SK-N-SH (cell line): Measurements from ENCODE around the gene SLC5A2.

Source experiments
- FOXM1 ChIP-seq: IDR thresholded peaks from 2 replicates; pipeline ENCODE4 v1.4.0; 2012; ENCODE audit warnings: low read depth, mild to moderate bottlenecking
- POLR2AphosphoS5 ChIP-seq: IDR thresholded peaks from 2 replicates; pipeline ENCODE4 v1.6.1; 2012; ENCODE audit warnings: low read depth, low read length
- RAD21 ChIP-seq: IDR thresholded peaks from 2 replicates; pipeline ENCODE4 v1.6.1; 2012; ENCODE audit warnings: mild to moderate bottlenecking, low read length
- RCOR1 ChIP-seq: fragments of 150-350 bp; IDR thresholded peaks from 2 replicates; pipeline ENCODE4 v1.6.1; 2017; ENCODE audit warnings: antibody characterized with exemption, low read length
- RXRA ChIP-seq: IDR thresholded peaks from 2 replicates; pipeline ENCODE4 v1.4.0; 2012; ENCODE audit warnings: low read depth, mild to moderate bottlenecking, borderline replicate concordance
- TF ChIP-seq, protein P1 (sequence below): IDR thresholded peaks from 2 replicates; pipeline ENCODE4 v1.4.0; 2012; ENCODE audit warnings: low read depth
- TF ChIP-seq, protein P2 (sequence below): fragments of 200-600 bp; sonication (generic); IDR thresholded peaks from 2 replicates; pipeline ENCODE4 v1.6.1; 2017; ENCODE audit warnings: antibody characterized with exemption, mild to moderate bottlenecking, moderate library complexity
- TF ChIP-seq, protein P3 (sequence below): IDR thresholded peaks from 2 replicates; pipeline ENCODE4 v1.4.0; 2012; ENCODE audit warnings: low read depth, borderline replicate concordance
- TF ChIP-seq, protein P4 (sequence below): IDR thresholded peaks from 2 replicates; pipeline ENCODE4 v1.4.0; 2012; ENCODE audit warnings: low read depth, borderline replicate concordance
- TF ChIP-seq, protein P5 (sequence below): fragments of 150-350 bp; IDR thresholded peaks from 2 replicates; pipeline ENCODE4 v1.6.1; 2017; ENCODE audit warnings: antibody characterized with exemption, low read length, low read depth, borderline replicate concordance

DNA sequence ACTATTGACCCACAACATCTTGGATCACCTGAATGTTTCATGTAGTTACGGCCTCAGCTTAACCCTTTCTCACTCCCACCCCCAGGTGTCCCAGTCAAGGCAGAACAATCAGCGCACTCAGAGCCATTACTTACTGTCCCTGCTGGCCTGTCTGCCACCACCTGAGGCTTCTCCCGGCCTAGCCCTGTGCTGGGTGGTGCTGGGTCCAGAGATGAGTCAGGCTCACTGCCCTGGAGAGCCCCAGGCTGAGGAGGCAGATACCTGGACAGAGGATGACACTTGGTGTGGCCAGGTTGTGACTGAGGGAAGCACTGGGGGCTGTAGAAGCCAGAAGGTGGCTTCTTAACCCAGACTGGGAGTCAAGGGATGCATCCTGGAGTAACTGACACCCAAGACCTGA lies 4.0 kb upstream of the SLC5A2 start:
- TF ChIP-seq, protein P1, sequence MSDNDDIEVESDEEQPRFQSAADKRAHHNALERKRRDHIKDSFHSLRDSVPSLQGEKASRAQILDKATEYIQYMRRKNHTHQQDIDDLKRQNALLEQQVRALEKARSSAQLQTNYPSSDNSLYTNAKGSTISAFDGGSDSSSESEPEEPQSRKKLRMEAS: no peak
- TF ChIP-seq, protein P2, sequence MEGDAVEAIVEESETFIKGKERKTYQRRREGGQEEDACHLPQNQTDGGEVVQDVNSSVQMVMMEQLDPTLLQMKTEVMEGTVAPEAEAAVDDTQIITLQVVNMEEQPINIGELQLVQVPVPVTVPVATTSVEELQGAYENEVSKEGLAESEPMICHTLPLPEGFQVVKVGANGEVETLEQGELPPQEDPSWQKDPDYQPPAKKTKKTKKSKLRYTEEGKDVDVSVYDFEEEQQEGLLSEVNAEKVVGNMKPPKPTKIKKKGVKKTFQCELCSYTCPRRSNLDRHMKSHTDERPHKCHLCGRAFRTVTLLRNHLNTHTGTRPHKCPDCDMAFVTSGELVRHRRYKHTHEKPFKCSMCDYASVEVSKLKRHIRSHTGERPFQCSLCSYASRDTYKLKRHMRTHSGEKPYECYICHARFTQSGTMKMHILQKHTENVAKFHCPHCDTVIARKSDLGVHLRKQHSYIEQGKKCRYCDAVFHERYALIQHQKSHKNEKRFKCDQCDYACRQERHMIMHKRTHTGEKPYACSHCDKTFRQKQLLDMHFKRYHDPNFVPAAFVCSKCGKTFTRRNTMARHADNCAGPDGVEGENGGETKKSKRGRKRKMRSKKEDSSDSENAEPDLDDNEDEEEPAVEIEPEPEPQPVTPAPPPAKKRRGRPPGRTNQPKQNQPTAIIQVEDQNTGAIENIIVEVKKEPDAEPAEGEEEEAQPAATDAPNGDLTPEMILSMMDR: no peak
- TF ChIP-seq, protein P3, sequence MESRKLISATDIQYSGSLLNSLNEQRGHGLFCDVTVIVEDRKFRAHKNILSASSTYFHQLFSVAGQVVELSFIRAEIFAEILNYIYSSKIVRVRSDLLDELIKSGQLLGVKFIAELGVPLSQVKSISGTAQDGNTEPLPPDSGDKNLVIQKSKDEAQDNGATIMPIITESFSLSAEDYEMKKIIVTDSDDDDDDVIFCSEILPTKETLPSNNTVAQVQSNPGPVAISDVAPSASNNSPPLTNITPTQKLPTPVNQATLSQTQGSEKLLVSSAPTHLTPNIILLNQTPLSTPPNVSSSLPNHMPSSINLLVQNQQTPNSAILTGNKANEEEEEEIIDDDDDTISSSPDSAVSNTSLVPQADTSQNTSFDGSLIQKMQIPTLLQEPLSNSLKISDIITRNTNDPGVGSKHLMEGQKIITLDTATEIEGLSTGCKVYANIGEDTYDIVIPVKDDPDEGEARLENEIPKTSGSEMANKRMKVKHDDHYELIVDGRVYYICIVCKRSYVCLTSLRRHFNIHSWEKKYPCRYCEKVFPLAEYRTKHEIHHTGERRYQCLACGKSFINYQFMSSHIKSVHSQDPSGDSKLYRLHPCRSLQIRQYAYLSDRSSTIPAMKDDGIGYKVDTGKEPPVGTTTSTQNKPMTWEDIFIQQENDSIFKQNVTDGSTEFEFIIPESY: no peak
- TF ChIP-seq RAD21: no peak
- TF ChIP-seq POLR2AphosphoS5: no peak
- TF ChIP-seq RXRA: no peak
- no peak for TF ChIP-seq RCOR1
- TF ChIP-seq, protein P4, sequence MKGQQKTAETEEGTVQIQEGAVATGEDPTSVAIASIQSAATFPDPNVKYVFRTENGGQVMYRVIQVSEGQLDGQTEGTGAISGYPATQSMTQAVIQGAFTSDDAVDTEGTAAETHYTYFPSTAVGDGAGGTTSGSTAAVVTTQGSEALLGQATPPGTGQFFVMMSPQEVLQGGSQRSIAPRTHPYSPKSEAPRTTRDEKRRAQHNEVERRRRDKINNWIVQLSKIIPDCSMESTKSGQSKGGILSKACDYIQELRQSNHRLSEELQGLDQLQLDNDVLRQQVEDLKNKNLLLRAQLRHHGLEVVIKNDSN: no peak
- TF ChIP-seq FOXM1: no peak
- TF ChIP-seq, protein P5, sequence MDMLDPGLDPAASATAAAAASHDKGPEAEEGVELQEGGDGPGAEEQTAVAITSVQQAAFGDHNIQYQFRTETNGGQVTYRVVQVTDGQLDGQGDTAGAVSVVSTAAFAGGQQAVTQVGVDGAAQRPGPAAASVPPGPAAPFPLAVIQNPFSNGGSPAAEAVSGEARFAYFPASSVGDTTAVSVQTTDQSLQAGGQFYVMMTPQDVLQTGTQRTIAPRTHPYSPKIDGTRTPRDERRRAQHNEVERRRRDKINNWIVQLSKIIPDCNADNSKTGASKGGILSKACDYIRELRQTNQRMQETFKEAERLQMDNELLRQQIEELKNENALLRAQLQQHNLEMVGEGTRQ: no peak
